A673 (cell line): Measurements from ENCODE around the gene NANOS3. TPM values are rescaled to one million over a fixed set of nuclear protein-coding genes. Genes with fewer than 3 reads are reported as not detected.

Experiments
- BruUV-seq: library from RNA; stranded (reverse); fragments of 400-500 nt; replicated peaks from 2 replicates; lab custom pipeline; 2021; lab: Mats Ljungman, UMichigan
- CTCF ChIA-PET: fragments of 300-600 bp; sonication (Branson Sonifier 250); formaldehyde crosslinking; loops from one replicate; lab custom pipeline; 2022; ENCODE audit warnings: antibody characterized with exemption; lab: Charles Lee
- POLR2A ChIA-PET: fragments of 300-600 bp; sonication (Branson Sonifier 250); formaldehyde crosslinking; loops from one replicate; lab custom pipeline; 2022; ENCODE audit warnings: antibody characterized with exemption; ENCODE audit not compliant: low non-redundant PET; lab: Charles Lee
- DNase-seq: peaks from one replicate; pipeline ENCODE4 v3.0.0-alpha.2; 2015; ENCODE audit warnings: low spot score
- H3K27ac ChIP-seq: fragments of 200-600 bp; sonication (generic); 2 replicates; pipeline ENCODE4 v1.5.1; 2016; ENCODE audit warnings: mixed run types, low read depth, mild to moderate bottlenecking, mixed read lengths, antibody characterized with exemption, low read length; ENCODE audit not compliant: poor library complexity, severe bottlenecking
- H3K27me3 ChIP-seq: fragments of 200-600 bp; sonication (generic); replicated peaks from 2 replicates; pipeline ENCODE4 v1.6.1; 2017; ENCODE audit warnings: mixed run types, low read depth, mild to moderate bottlenecking, mixed read lengths, antibody characterized with exemption, low read length; ENCODE audit not compliant: insufficient read depth, poor library complexity
- H3K36me3 ChIP-seq: fragments of 200-600 bp; sonication (generic); 2 replicates; pipeline ENCODE4 v1.6.1; 2016; ENCODE audit warnings: mixed run types, mild to moderate bottlenecking, mixed read lengths, antibody characterized with exemption, low read length; ENCODE audit not compliant: insufficient read depth, poor library complexity, severe bottlenecking
- H3K4me1 ChIP-seq: fragments of 200-600 bp; sonication (generic); 2 replicates; pipeline ENCODE4 v1.6.1; 2017; ENCODE audit warnings: mixed run types, mild to moderate bottlenecking, mixed read lengths, antibody characterized with exemption, low read length; ENCODE audit not compliant: insufficient read depth, poor library complexity, severe bottlenecking
- H3K4me3 ChIP-seq: fragments of 200-600 bp; sonication (generic); 2 replicates; pipeline ENCODE4 v1.5.1; 2016; ENCODE audit warnings: low read depth, mixed run types, mild to moderate bottlenecking, mixed read lengths, low read length; ENCODE audit not compliant: poor library complexity, severe bottlenecking
- H3K9me3 ChIP-seq: fragments of 200-600 bp; sonication (generic); 2 replicates; pipeline ENCODE4 v1.6.1; 2016; ENCODE audit warnings: mixed run types, low read depth, mild to moderate bottlenecking, mixed read lengths, antibody characterized with exemption, low read length; ENCODE audit not compliant: poor library complexity, severe bottlenecking
- CTCF ChIP-seq: fragments of 300-800, 200-600 bp; sonication (generic); conservative IDR thresholded peaks from 2 replicates; pipeline ENCODE4 v1.5.1; 2017; ENCODE audit warnings: low read depth, mild to moderate bottlenecking, antibody characterized with exemption, low read length, moderate library complexity, mixed read lengths
- EZH2 ChIP-seq: fragments of 200-600 bp; sonication (generic); IDR thresholded peaks from 2 replicates; pipeline ENCODE4 v1.6.1; 2017; ENCODE audit warnings: borderline replicate concordance, low read depth, mild to moderate bottlenecking, mixed read lengths, antibody characterized with exemption, low read length; ENCODE audit not compliant: poor library complexity, severe bottlenecking
- intact Hi-C: fragments of 100-400 bp; cut with micrococcal nuclease; formaldehyde crosslinking; loops from one replicate; pipeline ENCODE4 v1.10.0; 2022; ENCODE audit not compliant: unreplicated experiment
- total RNA-seq: library from RNA; stranded (reverse); gene quantifications from 2 replicates; pipeline ENCODE4 v1.2.3, GENCODE V29; 2021

NANOS3 gene
- total RNA-seq, 1 experiment from 2014 or later, result 4.9 TPM

DNA sequence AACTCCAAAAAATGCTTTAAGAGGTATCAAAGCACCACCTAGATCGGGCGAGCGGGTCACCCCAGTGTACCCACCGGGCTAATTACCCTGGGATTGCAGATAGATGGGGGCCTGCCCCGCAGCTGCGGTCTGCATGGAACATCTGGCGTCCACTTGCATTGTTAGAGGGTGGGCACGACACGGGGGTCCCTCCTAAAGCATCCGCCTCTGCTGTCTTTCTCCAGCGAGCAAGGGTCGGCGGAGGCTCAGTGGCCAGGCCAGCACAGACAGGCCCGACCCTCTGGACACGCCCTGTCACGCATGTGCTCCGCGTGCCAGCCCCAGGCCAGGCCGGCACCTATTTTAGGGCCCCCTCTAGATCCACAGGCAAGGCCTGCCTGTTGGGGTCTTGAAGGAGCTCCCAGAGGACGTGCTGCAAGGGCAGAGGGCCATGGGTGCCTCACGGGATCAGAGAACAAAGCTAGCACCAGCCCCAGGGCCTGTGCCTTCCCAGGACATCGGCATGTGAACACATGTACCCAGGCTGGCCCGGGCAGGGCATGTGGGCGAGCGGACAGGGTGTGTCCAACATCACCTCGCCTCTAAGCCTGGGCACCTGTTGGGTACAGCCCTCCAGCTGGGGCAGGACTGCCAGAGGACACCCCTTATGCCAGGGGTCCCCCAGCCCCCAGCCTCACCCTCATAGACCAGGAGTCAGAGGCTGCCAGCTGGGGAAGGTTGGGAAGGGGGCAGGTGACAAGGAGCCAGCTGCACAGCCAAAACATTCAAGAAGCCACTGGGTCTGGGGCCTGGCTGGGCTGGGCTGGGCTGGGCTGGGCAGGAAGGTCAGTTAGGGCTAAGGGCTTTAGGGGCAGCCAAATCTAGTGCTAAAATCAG lies 35.6 kb upstream of the NANOS3 start:
- intact Hi-C loops, result loop anchor here (10.0 kb wide), 1 partner anchor 677 kb away; no protein-coding TSS in a partner anchor
- Histone ChIP-seq H3K9me3 (no peaks in the 10 kb centered on the region), H3K4me3 (peak overlapping the region; percentile 81), H3K4me1 (peaks cover 56% of the 10 kb centered on the region), H3K27ac (peak overlapping the region; percentile 95), H3K27me3 (no peaks in the 10 kb centered on the region), H3K36me3 (peaks cover 4% of the 10 kb centered on the region)
- DNase-seq, result no peak
- ChIA-PET POLR2A (no interaction called here), CTCF (no interaction called here)
- BruUV-seq, result no TSS peak
- no peak for TF ChIP-seq EZH2

DNA sequence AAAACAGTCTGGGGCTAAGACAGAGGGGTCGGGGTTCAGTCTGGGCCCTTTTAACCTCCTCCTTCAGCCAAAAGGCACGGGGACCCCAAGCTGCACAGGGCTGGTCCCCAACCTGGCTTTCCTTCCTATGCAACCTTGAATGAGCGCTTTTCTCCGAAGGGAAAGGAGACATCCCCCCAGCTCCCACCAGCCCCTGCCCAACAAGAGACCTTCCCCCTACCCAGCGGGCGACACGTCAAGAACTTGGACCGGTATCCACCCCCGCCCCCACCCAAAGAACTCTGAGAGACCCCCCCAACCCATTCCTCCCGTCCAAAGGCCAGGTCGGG lies 35.0 kb upstream of the NANOS3 start:
- TSS peak; percentile 56 for BruUV-seq
- POLR2A ChIA-PET, result no interaction called here
- peaks cover 56% of the 10 kb centered on the region for H3K4me1 ChIP-seq
- CTCF ChIA-PET, result no interaction called here
- H3K27me3 ChIP-seq, result no peaks in the 10 kb centered on the region
- DNase-seq, result no peak
- H3K4me3 ChIP-seq, result peak overlapping the region; percentile 81
- no peak for TF ChIP-seq EZH2
- no peak for TF ChIP-seq CTCF
- intact Hi-C loops, result loop anchor here (10.0 kb wide), 1 partner anchor 677 kb away; no protein-coding TSS in a partner anchor
- H3K9me3 ChIP-seq, result no peaks in the 10 kb centered on the region
- H3K27ac ChIP-seq, result peak overlapping the region; percentile 95
- H3K36me3 ChIP-seq, result peaks cover 1% of the 10 kb centered on the region

DNA sequence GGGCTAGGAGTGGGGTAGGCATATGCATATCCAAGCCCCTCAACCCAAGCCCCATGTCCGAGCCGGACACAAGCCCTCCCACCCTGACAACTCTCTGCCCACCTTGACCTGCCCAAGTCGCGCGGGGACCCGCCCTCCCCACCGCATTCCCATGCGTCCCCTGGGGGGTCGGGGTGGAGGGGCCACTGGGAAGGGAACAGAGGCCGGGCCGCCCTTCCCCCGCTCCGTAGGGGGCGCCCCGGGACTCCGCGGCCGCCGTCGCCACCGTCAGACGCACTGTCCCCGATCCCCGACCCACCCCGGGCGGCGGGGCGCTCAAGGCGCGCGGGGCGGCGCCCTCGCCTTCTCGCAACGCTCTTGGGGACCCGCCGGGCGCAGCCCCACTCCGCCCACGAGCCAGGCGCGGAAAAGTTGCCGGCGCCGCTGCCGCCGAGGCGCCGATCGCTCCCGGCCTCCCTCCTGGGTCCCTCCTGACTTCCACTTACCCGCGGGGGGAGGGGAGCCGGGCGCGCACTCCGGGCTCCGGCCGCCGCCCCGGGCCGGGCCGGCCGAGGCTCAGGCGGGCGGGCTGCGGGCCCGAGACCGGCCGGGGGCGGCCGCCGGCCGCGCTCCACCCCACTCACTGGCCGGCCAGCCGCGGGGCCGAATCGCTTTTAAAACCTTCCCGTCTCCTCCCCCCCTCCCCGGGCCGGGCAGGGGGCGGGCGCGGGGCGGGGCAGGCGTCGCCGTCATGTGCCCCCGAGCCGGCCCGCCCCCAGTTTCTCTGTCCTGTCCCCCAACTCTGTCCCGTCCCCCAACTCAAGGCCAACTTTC lies 34.4 kb upstream of the NANOS3 start:
- H3K27me3 ChIP-seq, result no peaks in the 10 kb centered on the region
- ChIA-PET CTCF (no interaction called here), POLR2A (no interaction called here)
- H3K27ac ChIP-seq, result peak overlapping the region; percentile 95
- DNase-seq, result peak; percentile 76
- H3K4me1 ChIP-seq, result peaks cover 56% of the 10 kb centered on the region
- H3K9me3 ChIP-seq, result no peaks in the 10 kb centered on the region
- H3K4me3 ChIP-seq, result peak overlapping the region; percentile 81
- H3K36me3 ChIP-seq, result no peaks in the 10 kb centered on the region
- intact Hi-C loops, result loop anchor here (10.0 kb wide), 1 partner anchor 678 kb away; no protein-coding TSS in a partner anchor
- no TSS peak for BruUV-seq
- TF ChIP-seq CTCF (peak; percentile 23; the same call in 1 of the 2 replicates), EZH2 (no peak)
